GM19452 (cell line): ENCODE data around the gene PEX5L.
"Not testable (repeated sequence)": the region's sequence is repeated elsewhere in the genome, so short reads cannot be mapped to it uniquely, and the experiment has no call there.

Source experiments
- ATAC-seq: cut with Tn5 transposase; IDR thresholded peaks from one replicate; pipeline ENCODE4 v1.9.1; 2021; ENCODE audit not compliant: unreplicated experiment

PEX5L gene

DNA sequence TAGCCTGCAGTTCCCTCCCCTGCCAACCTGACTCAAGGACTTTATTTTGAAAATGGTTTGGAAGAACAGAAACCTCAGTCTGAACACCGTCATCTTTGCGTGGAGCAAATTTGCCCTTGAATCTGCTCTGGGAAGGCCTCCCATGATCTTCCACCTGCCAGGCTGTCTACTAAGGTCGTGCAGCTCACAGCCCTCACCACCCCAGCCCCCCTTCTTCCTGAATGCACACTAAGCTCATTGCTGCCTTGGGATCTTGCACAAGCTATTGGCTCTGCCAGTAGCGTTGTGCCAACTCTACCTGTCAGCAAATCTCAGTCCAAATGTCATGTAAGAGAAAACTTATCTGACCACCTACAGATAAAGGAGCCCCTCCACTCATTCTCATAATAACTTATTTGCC is 242.4 kb downstream of the PEX5L start:
- ATAC-seq: no peak

DNA sequence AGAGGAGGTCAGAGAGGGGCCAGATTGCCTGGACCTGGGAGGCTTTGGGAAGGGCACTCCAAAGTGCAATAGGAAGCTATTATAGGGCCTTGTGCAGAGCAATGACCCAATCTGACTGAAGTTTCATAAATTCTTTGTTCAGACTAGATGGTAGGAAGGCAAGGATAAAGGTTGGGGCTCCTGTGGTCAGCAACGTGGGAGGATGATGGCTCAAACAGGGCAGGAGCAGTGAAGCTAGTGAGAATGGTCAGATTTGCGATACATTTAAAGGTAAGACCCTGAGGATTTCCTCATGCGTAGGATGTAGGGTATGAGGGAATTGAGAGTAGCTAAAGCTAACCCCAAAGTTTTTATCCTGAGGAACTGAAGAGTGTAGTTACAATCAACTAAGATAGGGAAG is 244.9 kb downstream of the PEX5L start:
- no peak for ATAC-seq

DNA sequence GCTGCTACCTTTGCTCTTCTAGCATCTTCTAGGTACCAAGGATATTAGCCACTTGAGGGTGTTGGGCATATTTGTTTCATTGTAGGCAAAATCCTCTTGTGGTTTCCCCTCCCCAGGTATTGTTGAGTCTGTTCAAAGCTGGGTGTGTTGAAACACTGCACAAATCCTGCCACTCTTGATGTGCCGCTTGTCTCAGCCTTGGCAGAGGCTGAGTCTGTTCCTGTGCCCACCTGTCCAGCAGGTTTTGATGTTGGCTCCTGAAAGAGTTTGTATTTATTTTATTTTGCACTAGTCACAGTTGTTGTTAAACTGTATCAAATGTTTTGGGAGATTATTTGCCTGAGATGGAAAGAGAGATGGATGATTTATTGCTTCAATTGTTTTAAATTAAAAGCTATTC is 247.7 kb downstream of the PEX5L start:
- no peak for ATAC-seq

DNA sequence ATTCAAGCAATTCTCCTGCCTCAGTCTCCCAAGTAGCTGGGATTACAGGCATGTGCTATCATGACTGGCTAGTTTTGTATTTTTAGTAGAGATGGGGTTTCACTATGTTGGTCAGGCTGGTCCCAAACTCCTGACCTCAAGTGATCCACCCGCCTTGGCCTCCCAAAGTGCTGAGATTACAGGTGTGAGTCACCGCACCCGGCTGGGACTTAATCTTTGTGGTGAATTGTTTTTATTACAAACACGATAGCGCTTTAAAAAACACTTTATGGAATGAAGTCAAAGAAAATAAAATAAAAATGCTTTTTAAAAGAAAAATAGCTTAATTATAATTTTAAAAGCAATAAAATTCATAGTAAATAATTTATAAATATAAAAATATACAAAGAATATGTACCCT is 253.9 kb downstream of the PEX5L start:
- ATAC-seq: not testable (repeated sequence)

DNA sequence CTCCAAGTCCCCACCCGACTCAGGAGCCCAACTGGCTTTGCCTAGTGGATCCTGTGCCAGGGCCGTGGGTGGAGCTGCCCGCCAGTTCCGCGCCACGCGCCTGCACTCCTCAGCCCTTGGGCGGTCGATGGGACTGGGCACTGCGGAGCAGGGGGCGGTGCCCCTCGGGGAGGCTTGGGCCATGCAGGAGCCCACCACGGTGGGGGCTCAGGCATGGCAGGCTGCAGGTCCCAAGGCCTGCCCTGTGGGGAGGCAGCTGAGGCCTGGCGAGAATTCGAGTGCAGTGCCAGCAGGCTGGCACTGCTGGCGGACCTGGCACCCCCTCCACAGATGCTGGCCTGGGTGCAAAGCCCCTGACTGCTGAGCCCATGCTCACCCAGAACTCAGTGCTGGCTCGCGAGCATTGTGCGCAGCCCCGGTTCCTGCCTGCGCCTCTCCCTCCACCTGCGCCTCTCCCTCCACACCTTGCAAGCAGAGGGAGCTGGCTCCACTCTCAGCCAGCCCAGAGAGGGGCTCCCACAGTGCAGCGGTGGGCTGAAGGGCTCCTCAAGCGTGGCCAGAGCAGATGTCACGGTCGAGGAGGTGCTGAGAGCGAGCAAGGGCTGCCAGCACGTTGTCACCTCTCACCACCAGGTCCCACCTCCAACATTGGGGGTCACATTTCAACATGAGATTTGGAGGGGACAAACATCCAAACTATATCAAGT is 261.2 kb downstream of the PEX5L start:
- ATAC-seq: no peak

DNA sequence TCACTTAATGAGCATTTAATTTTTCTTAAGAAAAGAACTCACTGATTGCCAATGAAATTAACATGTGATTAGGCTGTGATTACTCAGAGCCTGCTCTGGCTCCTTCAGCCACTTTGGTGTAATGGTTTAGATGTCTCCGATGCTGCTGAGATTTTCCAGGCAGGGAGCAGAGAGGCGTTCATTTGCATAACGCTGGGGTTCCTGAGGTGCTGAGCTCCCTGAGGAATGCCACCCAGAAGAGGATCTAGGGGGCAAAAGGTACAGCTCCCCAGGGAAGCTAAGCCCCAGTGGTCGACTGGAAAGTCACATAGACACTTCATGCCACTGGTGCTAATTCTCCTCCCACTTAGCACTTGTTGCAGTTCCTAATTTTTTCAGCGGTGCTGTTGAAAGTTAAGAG is 264.4 kb downstream of the PEX5L start:
- no peak for ATAC-seq

DNA sequence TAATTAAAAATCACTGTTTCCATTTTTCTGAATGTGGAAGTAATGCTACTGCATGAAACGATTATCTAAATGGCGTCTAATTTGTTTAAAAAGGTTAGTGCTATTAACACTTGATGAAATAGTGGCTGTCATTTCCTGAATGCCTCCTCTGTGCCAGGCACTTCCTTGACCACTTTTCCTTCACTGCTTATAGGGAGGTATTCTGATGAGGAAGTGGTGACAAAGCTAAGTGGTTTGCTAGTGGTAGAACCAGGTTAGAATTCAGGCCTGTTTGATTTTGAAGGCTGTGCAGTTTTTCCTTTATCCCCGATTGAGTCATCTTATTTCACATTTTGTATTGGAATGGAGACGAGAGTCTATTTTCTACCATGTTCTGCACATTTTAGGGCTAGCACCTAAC is 264.9 kb downstream of the PEX5L start:
- ATAC-seq: no peak

DNA sequence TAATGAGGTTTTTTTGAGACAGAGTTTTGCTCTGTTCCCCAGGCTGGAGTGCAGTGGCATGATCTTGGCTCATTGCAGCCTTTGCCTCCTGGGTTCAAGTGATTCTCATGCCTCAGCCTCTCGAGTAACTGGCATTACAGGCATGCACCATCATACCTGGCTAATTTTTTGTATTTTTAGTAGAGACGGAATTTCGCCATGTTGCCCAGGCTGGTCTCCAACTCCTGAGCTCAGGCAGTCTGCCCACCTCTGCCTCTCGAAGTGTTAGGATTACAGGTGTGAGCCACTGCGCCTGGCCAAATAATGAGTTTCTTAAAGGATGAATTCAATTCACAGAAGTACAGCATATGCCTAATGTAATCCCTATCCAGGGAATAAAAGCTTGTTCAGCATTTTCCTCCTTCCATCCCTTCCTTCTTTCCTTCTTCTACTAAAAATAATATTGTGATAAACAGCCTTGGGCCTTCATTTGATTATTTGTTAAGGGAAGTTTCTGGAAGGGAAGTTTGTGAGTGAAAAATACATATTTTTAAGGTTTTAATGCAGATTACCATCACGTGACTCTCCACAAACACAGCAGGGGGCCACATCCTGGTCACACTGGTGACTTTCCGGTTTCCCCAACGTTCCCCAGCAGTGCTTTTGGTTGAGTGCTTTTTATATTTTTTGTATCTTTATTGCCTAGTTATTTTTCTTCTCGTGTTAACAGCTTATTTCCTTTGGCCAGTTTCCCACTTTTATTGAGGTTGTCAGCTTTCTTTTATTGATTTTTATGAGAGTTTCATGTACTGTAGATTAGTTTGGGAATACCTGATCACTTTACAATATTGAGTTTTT is 267.1 kb downstream of the PEX5L start:
- no peak for ATAC-seq

DNA sequence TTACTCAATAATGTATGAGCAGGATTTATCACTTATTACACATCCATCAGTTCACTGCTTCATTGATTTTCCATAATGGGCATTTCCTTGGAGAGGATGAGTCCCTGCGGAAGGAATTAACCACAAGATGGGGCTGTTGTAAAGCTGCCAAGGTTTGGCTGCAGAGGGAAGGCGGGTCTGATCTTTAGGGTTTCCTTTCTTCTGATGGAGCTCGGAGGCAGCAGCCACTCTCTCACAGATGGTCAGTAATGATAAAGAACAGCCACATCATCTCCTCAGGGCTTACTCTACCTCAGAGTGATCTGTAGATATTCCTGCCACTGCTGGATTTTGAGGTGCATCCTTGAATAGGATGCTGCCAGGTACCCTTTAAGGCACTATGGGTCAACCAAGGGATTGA is 268.7 kb downstream of the PEX5L start:
- ATAC-seq: no peak

DNA sequence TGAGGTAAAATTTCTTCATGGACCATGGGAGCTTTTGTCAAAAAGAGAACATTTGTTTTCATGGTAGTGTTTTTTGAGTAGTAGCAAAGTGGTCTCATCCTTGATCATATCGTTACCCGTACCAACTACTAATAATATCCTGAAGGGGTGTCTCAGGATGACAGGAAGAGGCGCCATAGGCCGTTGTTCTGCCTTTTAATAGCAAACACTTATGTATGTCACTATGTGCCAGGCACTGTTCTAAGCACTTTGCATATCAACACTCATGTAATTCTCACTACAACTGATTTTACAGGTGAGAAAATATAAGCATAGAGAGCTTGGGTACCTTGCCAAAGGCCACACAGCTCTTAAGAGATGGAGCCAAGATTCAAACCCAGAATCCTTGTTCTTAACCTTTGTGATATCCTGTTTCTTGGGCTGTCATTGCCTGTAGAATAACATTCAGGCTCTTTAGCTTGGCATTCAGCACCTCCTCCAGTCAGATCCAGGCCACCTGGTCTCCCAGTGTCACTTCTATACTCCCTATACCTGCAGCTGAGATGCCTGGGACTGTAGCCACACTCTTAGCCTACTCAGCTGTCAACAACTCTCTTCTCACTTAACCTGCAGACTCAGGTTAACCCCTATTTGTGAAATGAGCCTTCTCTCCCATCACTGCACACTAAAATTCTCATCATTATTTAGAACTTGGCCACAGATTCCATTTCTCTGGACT is 270.2 kb downstream of the PEX5L start:
- ATAC-seq: no peak

DNA sequence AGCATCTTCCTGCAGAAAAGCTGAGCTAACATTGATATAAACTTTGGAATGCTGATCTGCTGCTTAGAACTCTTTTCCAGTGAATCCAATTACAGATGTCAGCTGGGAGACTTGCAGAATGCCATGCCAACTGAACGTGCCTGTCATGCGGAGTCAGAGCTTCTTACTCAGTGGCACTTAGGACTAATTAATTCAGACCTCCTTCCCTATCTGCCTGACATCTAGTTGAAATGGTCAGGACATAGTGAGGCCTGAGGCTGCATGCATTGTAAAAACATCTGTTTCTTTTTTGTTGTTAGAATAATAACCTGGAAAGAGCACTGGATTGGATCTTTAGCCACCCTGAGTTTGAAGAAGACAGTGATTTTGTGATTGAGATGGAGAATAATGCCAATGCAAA is 271.3 kb downstream of the PEX5L start:
- no peak for ATAC-seq

DNA sequence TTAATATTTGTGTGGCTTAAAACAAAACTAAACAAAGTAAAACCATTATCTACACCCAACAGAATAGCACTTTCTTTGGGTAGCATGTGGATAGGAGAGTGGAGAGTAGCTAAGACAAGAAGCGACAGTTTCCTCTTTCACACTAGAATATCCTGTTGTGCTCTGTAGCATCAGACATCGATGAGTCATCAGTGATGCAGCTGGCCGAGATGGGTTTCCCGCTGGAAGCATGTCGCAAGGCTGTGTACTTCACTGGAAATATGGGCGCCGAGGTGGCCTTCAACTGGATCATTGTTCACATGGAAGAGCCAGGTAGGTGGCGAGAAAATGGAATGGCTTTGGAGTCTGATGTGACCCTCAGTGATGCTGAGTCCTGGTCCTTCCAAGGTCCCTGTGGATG is 275.8 kb downstream of the PEX5L start:
- no peak for ATAC-seq

DNA sequence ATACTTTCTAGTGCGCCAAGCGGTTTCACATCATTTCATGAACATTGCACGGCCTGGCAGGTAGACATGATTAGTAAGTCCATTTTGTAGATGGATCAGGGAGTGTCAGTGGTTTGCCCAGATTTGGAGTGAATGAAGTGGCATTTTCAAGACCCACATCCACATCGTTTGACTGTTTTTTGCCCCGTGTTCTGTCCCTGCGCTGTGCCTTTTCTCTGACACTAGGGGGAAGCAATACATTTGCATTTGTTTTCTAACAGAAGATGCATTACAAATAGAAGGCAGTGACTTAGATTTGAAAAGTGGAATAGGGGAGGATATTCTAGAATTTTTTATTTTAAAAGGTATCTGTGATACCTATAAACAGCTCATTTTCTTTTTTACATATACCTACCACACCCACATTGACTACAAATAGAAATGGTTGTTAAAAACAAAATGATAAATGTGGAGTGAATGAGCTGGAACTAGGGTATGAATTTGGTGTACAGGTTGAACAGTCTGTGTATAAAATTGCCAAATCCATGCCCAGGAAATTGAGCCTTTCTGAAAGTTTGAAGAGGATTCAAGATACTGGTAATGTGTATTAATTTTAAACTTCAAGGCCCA is 285.9 kb downstream of the PEX5L start:
- ATAC-seq: peak; percentile 55

DNA sequence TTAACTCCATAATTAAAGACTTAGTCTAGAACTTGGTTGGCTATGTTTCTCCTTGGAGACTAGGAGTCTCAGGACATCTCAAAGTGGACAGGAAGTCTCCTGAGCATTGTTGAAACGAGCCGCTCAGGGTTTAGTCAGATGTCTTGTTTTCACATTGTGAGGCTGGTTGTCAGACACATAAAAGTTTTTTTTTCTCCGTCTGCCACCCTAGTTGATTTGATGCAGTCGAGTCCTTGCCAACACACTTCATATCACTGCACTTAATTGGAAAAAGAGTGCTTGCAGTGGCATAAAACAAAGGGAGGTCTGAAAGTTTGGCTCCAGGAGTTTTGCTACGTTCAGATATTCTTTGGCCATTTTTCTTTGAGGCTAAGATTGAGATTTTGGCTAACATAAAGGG is 291.0 kb downstream of the PEX5L start:
- no peak for ATAC-seq

DNA sequence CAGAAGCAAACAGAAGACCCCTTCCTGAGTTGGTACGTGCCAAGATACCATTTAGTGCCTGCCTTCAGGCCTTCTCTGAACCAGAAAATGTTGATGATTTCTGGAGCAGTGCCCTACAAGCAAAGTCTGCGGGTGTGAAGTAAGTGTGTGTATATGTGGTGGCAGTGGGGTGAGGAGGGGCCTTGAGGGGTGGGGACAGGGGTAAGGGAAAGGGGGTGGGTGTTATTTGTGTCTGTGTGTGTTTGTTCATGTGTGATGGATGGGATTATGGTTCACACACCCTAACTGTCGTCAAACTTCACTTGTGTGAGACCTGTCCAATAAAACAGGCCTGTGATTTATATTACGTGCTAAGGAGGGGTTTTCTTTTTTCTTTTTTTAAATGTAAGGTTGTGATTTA is 291.7 kb downstream of the PEX5L start:
- ATAC-seq: no peak
